ENCODE measurements around the gene MTURN. TPM values are rescaled to one million over a fixed set of nuclear protein-coding genes. Genes with fewer than 3 reads are reported as not detected.
A peak's percentile ranks its signal among the peaks of the same experiment; 100 is the strongest.

MTURN gene
- total and polyA plus RNA-seq, 2 donors from 2014 or later = 54.7 to 80.1 TPM

- DNase-seq (peak in 1 of 5 donors; percentile 90), FAIRE-seq (no peak)
- H3K36me3 ChIP-seq (ENCODE audit: control insufficient read depth in 2 of 3, insufficient read depth in 3 of 3, low read length in 3 of 3) = peaks cover 0 to 6% (median 2%) of the 10 kb centered on the region in 3 donors
- TF ChIP-seq, protein P1, sequence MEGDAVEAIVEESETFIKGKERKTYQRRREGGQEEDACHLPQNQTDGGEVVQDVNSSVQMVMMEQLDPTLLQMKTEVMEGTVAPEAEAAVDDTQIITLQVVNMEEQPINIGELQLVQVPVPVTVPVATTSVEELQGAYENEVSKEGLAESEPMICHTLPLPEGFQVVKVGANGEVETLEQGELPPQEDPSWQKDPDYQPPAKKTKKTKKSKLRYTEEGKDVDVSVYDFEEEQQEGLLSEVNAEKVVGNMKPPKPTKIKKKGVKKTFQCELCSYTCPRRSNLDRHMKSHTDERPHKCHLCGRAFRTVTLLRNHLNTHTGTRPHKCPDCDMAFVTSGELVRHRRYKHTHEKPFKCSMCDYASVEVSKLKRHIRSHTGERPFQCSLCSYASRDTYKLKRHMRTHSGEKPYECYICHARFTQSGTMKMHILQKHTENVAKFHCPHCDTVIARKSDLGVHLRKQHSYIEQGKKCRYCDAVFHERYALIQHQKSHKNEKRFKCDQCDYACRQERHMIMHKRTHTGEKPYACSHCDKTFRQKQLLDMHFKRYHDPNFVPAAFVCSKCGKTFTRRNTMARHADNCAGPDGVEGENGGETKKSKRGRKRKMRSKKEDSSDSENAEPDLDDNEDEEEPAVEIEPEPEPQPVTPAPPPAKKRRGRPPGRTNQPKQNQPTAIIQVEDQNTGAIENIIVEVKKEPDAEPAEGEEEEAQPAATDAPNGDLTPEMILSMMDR (IDR thresholded peaks at IDR 0.05; ENCODE audit: borderline replicate concordance, extremely low read depth, insufficient read depth) = no peak
- H3K4me1 ChIP-seq (ENCODE audit: control insufficient read depth in 2 of 3, insufficient read depth in 2 of 3, low read depth in 1 of 3, low read length in 3 of 3) = peaks cover 2 to 20% (median 6%) of the 10 kb centered on the region in 3 donors
- H3K4me3 ChIP-seq (ENCODE audit: low read length in 3 of 3) = no peak overlapping the region
- peak overlapping the region in 1 of 3 donors; percentile 54 for H3K9ac ChIP-seq (ENCODE audit: low read length in 3 of 3)
- peak overlapping the region; percentile 67 to 68 for H3K27ac ChIP-seq (ENCODE audit: low read depth in 2 of 2, low read length in 2 of 2)
- intact Hi-C loops (cut with DNase I) = no loop called here
- no peaks in the 10 kb centered on the region for H3K9me3 ChIP-seq (ENCODE audit: control insufficient read depth in 2 of 3, insufficient read depth in 1 of 3, low read length in 3 of 3)
- H3K27me3 ChIP-seq (ENCODE audit: control insufficient read depth, insufficient read depth, low read length) = no peaks in the 10 kb centered on the region
These were observed 14.2 kb downstream of the MTURN start for GRCh38 chr7:30148951-30149459.

- H3K36me3 ChIP-seq (ENCODE audit: control insufficient read depth in 2 of 3, insufficient read depth in 3 of 3, low read length in 3 of 3) = peaks cover 0 to 10% (median 2%) of the 10 kb centered on the region in 3 donors
- intact Hi-C loops (cut with DNase I) = no loop called here
- no peak overlapping the region for H3K9ac ChIP-seq (ENCODE audit: low read length in 3 of 3)
- H3K27ac ChIP-seq (ENCODE audit: low read depth in 2 of 2, low read length in 2 of 2) = peak overlapping the region; percentile 49 to 68
- no peaks in the 10 kb centered on the region for H3K9me3 ChIP-seq (ENCODE audit: control insufficient read depth in 2 of 3, insufficient read depth in 1 of 3, low read length in 3 of 3)
- FAIRE-seq = no peak
- no peaks in the 10 kb centered on the region for H3K27me3 ChIP-seq (ENCODE audit: control insufficient read depth, insufficient read depth, low read length)
- TF ChIP-seq, protein P1 (IDR thresholded peaks at IDR 0.05; ENCODE audit: borderline replicate concordance, extremely low read depth, insufficient read depth) = no peak
- DNase-seq = no peak
- H3K4me1 ChIP-seq (ENCODE audit: control insufficient read depth in 2 of 3, insufficient read depth in 2 of 3, low read depth in 1 of 3, low read length in 3 of 3) = peaks cover 2 to 14% (median 6%) of the 10 kb centered on the region in 3 donors
- H3K4me3 ChIP-seq (ENCODE audit: low read length in 3 of 3) = no peak overlapping the region
These were observed 15.0 kb downstream of the MTURN start for GRCh38 chr7:30149640-30150272.

- intact Hi-C loops (cut with DNase I) = no loop called here
These were observed 15.9 kb downstream of the MTURN start for GRCh38 chr7:30150711-30151110.

More at GRCh38 chr7:30150711-30151110, 15.9 kb downstream of the MTURN start:
- no peaks in the 10 kb centered on the region for H3K27me3 ChIP-seq (ENCODE audit: control insufficient read depth, insufficient read depth, low read length)
- H3K27ac ChIP-seq (ENCODE audit: low read depth in 2 of 2, low read length in 2 of 2) = no peak overlapping the region
- H3K9ac ChIP-seq (ENCODE audit: low read length in 3 of 3) = no peak overlapping the region
- DNase-seq (no peak), FAIRE-seq (no peak)
- TF ChIP-seq, protein P1 (IDR thresholded peaks at IDR 0.05; ENCODE audit: borderline replicate concordance, extremely low read depth, insufficient read depth) = no peak
- H3K36me3 ChIP-seq (ENCODE audit: control insufficient read depth in 2 of 3, insufficient read depth in 3 of 3, low read length in 3 of 3) = peaks cover 0 to 10% (median 2%) of the 10 kb centered on the region in 3 donors
- H3K4me3 ChIP-seq (ENCODE audit: low read length in 3 of 3) = no peak overlapping the region
- H3K4me1 ChIP-seq (ENCODE audit: control insufficient read depth in 2 of 3, insufficient read depth in 2 of 3, low read depth in 1 of 3, low read length in 3 of 3) = peaks cover 2 to 7% (median 6%) of the 10 kb centered on the region in 3 donors
- no peaks in the 10 kb centered on the region for H3K9me3 ChIP-seq (ENCODE audit: control insufficient read depth in 2 of 3, insufficient read depth in 1 of 3, low read length in 3 of 3)

Data from kidney (tissue), 14 donors.